HepG2 (cell line): ENCODE measurements around the gene C2orf81. TPM values are rescaled to one million over a fixed set of nuclear protein-coding genes. Genes with fewer than 3 reads are reported as not detected.

Source experiments
- ATF6 ChIP-seq: sonication (generic); formaldehyde crosslinking; conservative IDR thresholded peaks from 2 replicates; pipeline ENCODE4 v1.4.0; 2020; ENCODE audit warnings: missing genetic modification reagents
- E2F2 ChIP-seq: sonication (generic); formaldehyde crosslinking; IDR thresholded peaks from 2 replicates; pipeline ENCODE4 v1.4.0; 2020; ENCODE audit warnings: missing genetic modification reagents, borderline replicate concordance
- FOXO1 ChIP-seq: sonication (generic); formaldehyde crosslinking; IDR thresholded peaks from 2 replicates; pipeline ENCODE4 v1.4.0; 2020; ENCODE audit warnings: missing genetic modification reagents
- FOXP4 ChIP-seq: sonication (generic); formaldehyde crosslinking; IDR thresholded peaks from 2 replicates; pipeline ENCODE4 v1.4.0; 2020; ENCODE audit warnings: missing genetic modification reagents
- HMG20B ChIP-seq: conservative IDR thresholded peaks from 2 replicates; pipeline ENCODE4 v1.6.1; 2016; ENCODE audit warnings: missing genetic modification reagents, missing compliant biosample characterization
- LBX2 ChIP-seq: sonication (generic); formaldehyde crosslinking; IDR thresholded peaks from 2 replicates; pipeline ENCODE4 v1.5.0; 2020; ENCODE audit warnings: missing genetic modification reagents, mild to moderate bottlenecking, borderline replicate concordance
- MAZ ChIP-seq, 2 experiments: sonication (generic) in 1 of 2; formaldehyde crosslinking in 1 of 2; IDR thresholded peaks; 2 replicates each; pipeline versions ENCODE4 v1.5.0 to v1.6.1; 2012 to 2020; ENCODE audit warnings: low read depth in 2 of 2, mild to moderate bottlenecking in 2 of 2, borderline replicate concordance in 1 of 2, improper control_type of control experiment in 1 of 2, low read length in 1 of 2, missing genetic modification reagents in 1 of 2, moderate library complexity in 1 of 2
- MNT ChIP-seq: fragments of 450-650 bp; IDR thresholded peaks from 2 replicates; pipeline ENCODE4 v1.6.1; 2016
- MTA3 ChIP-seq: sonication (generic); formaldehyde crosslinking; IDR thresholded peaks from 2 replicates; pipeline ENCODE4 v1.4.0; 2020; ENCODE audit warnings: missing genetic modification reagents
- TCF7 ChIP-seq: sonication (generic); IDR thresholded peaks from 2 replicates; pipeline ENCODE4 v1.6.1; 2016; ENCODE audit warnings: antibody characterized with exemption, low read depth
- TP53 ChIP-seq: sonication (generic); formaldehyde crosslinking; conservative IDR thresholded peaks from 2 replicates; pipeline ENCODE4 v1.4.0; 2020; ENCODE audit warnings: missing genetic modification reagents
- ZBTB1 ChIP-seq: sonication (generic); formaldehyde crosslinking; IDR thresholded peaks from 2 replicates; pipeline ENCODE4 v1.4.0; 2020; ENCODE audit warnings: missing genetic modification reagents, borderline replicate concordance
- ZNF234 ChIP-seq: sonication (generic); formaldehyde crosslinking; conservative IDR thresholded peaks from 2 replicates; pipeline ENCODE4 v1.5.1; 2020; ENCODE audit warnings: mild to moderate bottlenecking, missing genetic modification reagents
- ZNF274 ChIP-seq: sonication (generic); formaldehyde crosslinking; IDR thresholded peaks from 2 replicates; pipeline ENCODE4 v1.5.1; 2020; ENCODE audit warnings: mild to moderate bottlenecking, missing genetic modification reagents
- ZNF329 ChIP-seq: sonication (generic); formaldehyde crosslinking; IDR thresholded peaks from 2 replicates; pipeline ENCODE4 v1.9.0; 2021; ENCODE audit warnings: low read depth, mild to moderate bottlenecking, missing genetic modification reagents
- ZNF335 ChIP-seq: sonication (generic); formaldehyde crosslinking; IDR thresholded peaks from 2 replicates; pipeline ENCODE4 v1.4.0; 2020; ENCODE audit warnings: missing genetic modification reagents
- ZNF530 ChIP-seq: sonication (generic); formaldehyde crosslinking; IDR thresholded peaks from 2 replicates; pipeline ENCODE4 v1.5.0; 2020; ENCODE audit warnings: low read depth, mild to moderate bottlenecking, missing genetic modification reagents
- ZNF546 ChIP-seq: sonication (generic); formaldehyde crosslinking; conservative IDR thresholded peaks from 2 replicates; pipeline ENCODE4 v1.8.1; 2023; ENCODE audit warnings: mild to moderate bottlenecking, missing genetic modification reagents
- ZNF580 ChIP-seq: IDR thresholded peaks from 2 replicates; pipeline ENCODE4 v1.6.1; 2016; ENCODE audit warnings: low read depth, borderline replicate concordance
- ZNF629 ChIP-seq: sonication (generic); formaldehyde crosslinking; conservative IDR thresholded peaks from 2 replicates; pipeline ENCODE4 v1.5.0; 2020; ENCODE audit warnings: missing genetic modification reagents
- ZNF879 ChIP-seq: sonication (generic); formaldehyde crosslinking; IDR thresholded peaks from 2 replicates; pipeline ENCODE4 v1.8.1; 2023; ENCODE audit warnings: missing genetic modification reagents
- polyA plus RNA-seq, 8 experiments: library from polyadenylated mRNA; depleted of rRNA in 3 of 8; stranded (reverse) in 7 of 8; unstranded in 1 of 8; fragments of >200 nt; fragmentation: Illumina TruSeq in 4 of 8; extraction: Trizol in 4 of 8; gene quantifications; 2 replicates each; pipeline versions ENCODE4 v1.2.1 to v1.2.3, GENCODE V29; 2011 to 2016; ENCODE audit warnings: low read depth in 4 of 8, missing spikeins in 1 of 8, mixed read lengths in 1 of 8; ENCODE audit not compliant: insufficient read depth in 1 of 8
- total RNA-seq, 5 experiments: library from RNA; depleted of rRNA; stranded (reverse); fragments of >200 nt; fragmentation: Illumina TruSeq; extraction: Trizol; gene quantifications; 2 replicates each; pipeline ENCODE4 v1.2.3, GENCODE V29; 2016; ENCODE audit warnings: low read depth in 1 of 5

The C2orf81 gene
- total and polyA plus RNA-seq, 2 of the 13 experiments (the other 11 are each of a cell fraction or from before 2014, with no cell fraction given), result 0.15 to 0.17 TPM

GRCh38 chr2:74440378-74441169 is 19.2 kb upstream of the C2orf81 start (continued):
- TF ChIP-seq MNT (no peak), ZNF335 (CRISPR knock-in tag) (peak; percentile 95), MTA3 (CRISPR knock-in tag) (no peak), ZNF546 (CRISPR knock-in tag) (peak; percentile 98), ZNF234 (CRISPR knock-in tag) (no peak), TP53 (CRISPR knock-in tag) (peak; percentile 81; the same call in 1 of the 2 replicates), ZNF879 (CRISPR knock-in tag) (peak; percentile 65; the same call in 1 of the 2 replicates), LBX2 (CRISPR knock-in tag) (no peak), MAZ (IDR thresholded peaks at IDR 0.05; ENCODE audit: borderline replicate concordance, low read depth, low read length) (peak; percentile 77; the same call in 1 of the 2 replicates), MAZ (CRISPR knock-in tag; IDR thresholded peaks at IDR 0.05; ENCODE audit: low read depth) (no peak; the same call in none of the 2 replicates), ZNF530 (CRISPR knock-in tag) (no peak), E2F2 (CRISPR knock-in tag) (peak; percentile 33; the same call in 1 of the 2 replicates), ZNF629 (CRISPR knock-in tag) (no peak), ATF6 (CRISPR knock-in tag) (no peak), FOXP4 (CRISPR knock-in tag) (peak; percentile 69), ZNF580 (CRISPR knock-in tag) (peak; percentile 67; the same call in 1 of the 2 replicates), HMG20B (CRISPR knock-in tag) (no peak; the same call in 1 of the 2 replicates), ZBTB1 (CRISPR knock-in tag) (no peak), TCF7 (peak; percentile 4; the same call in 1 of the 2 replicates), ZNF274 (CRISPR knock-in tag) (peak; percentile 70), ZNF329 (CRISPR knock-in tag) (0 out of 2 replicates have a peak, but pooled peaks have one; percentile 2), FOXO1 (CRISPR knock-in tag) (no peak; the same call in none of the 2 replicates)
